GM23248 (cell line): ENCODE results near the gene POFUT2. TPM values are rescaled to one million over a fixed set of nuclear protein-coding genes. Genes with fewer than 3 reads are reported as not detected.

Experiments used
- DNase-seq: peaks from one replicate; pipeline ENCODE4 v3.0.0-alpha.2; 2015
- H2AFZ ChIP-seq: fragments of 200-600 bp; sonication (generic); 2 replicates; pipeline ENCODE4 v1.6.1; 2016; ENCODE audit warnings: antibody characterized with exemption
- H3F3A ChIP-seq: fragments of 200-600 bp; sonication (generic); 2 replicates; pipeline ENCODE4 v1.6.1; 2016; ENCODE audit warnings: mild to moderate bottlenecking, antibody characterized with exemption, mixed run types; ENCODE audit not compliant: insufficient read depth
- H3K27ac ChIP-seq: fragments of 200-600 bp; sonication (generic); 2 replicates; pipeline ENCODE4 v1.5.1; 2016; ENCODE audit warnings: mild to moderate bottlenecking
- H3K27me3 ChIP-seq: fragments of 200-600 bp; sonication (generic); replicated peaks from 2 replicates; pipeline ENCODE4 v1.6.1; 2016; ENCODE audit warnings: mild to moderate bottlenecking; ENCODE audit not compliant: insufficient read depth
- H3K36me3 ChIP-seq: fragments of 200-600 bp; sonication (generic); 2 replicates; pipeline ENCODE4 v1.6.1; 2016; ENCODE audit warnings: low read depth, mild to moderate bottlenecking
- H3K4me1 ChIP-seq: fragments of 200-600 bp; sonication (generic); 2 replicates; pipeline ENCODE4 v1.6.1; 2016; ENCODE audit warnings: mild to moderate bottlenecking; ENCODE audit not compliant: insufficient read depth
- H3K4me2 ChIP-seq: fragments of 200-600 bp; sonication (generic); one replicate; pipeline ENCODE4 v1.6.1; 2016; ENCODE audit warnings: mild to moderate bottlenecking; ENCODE audit not compliant: unreplicated experiment
- H3K4me3 ChIP-seq: fragments of 200-600 bp; sonication (generic); 2 replicates; pipeline ENCODE4 v1.5.1; 2016; ENCODE audit warnings: mild to moderate bottlenecking
- H3K79me2 ChIP-seq: fragments of 200-600 bp; sonication (generic); 2 replicates; pipeline ENCODE4 v1.6.1; 2016; ENCODE audit warnings: mild to moderate bottlenecking; ENCODE audit not compliant: insufficient read depth
- H3K9ac ChIP-seq: fragments of 200-600 bp; sonication (generic); 2 replicates; pipeline ENCODE4 v1.6.1; 2016; ENCODE audit warnings: mild to moderate bottlenecking
- H3K9me2 ChIP-seq: fragments of 200-600 bp; sonication (generic); 2 replicates; pipeline ENCODE4 v1.6.1; 2016; ENCODE audit warnings: mixed run types, mild to moderate bottlenecking, moderate library complexity; ENCODE audit not compliant: insufficient read depth
- H3K9me3 ChIP-seq: fragments of 200-600 bp; sonication (generic); one replicate; pipeline ENCODE4 v1.6.1; 2017; ENCODE audit warnings: low read depth
- H4K20me1 ChIP-seq: fragments of 200-600 bp; sonication (generic); 2 replicates; pipeline ENCODE4 v1.6.0; 2016; ENCODE audit not compliant: insufficient read depth
- EZH2 ChIP-seq: fragments of 200-600 bp; sonication (generic); IDR thresholded peaks from 2 replicates; pipeline ENCODE4 v1.6.1; 2018; ENCODE audit warnings: antibody characterized with exemption, mild to moderate bottlenecking; ENCODE audit not compliant: insufficient read depth, poor library complexity, severe bottlenecking
- EZH2phosphoT487 ChIP-seq: fragments of 200-600 bp; sonication (generic); IDR thresholded peaks from 2 replicates; pipeline ENCODE4 v1.6.1; 2018; ENCODE audit warnings: antibody characterized with exemption, moderate library complexity, mild to moderate bottlenecking, low read depth; ENCODE audit not compliant: insufficient read depth
- WGBS, 2 experiments: methylation state at CpG; one replicate each; pipeline ENCODE4 v1.1.6; 2015 to 2017; ENCODE audit warnings: low lambda C conversion rate in 2 of 2, low coverage in 1 of 2; ENCODE audit errors: missing lambda C conversion rate in 2 of 2; 5-methylcytosine and 5-hydroxymethylcytosine counted together
- in situ Hi-C: fragments of 300-500 bp; cut with MboI; formaldehyde crosslinking; loops from 2 replicates; pipeline ENCODE4 v1.15.0; 2020
- polyA plus RNA-seq: library from polyadenylated mRNA; unstranded; fragments of >200 nt; fragmentation: Nextera tagmentation; extraction: Ambion mirVana; gene quantifications from 2 replicates; pipeline ENCODE4 v1.2.1, GENCODE V29; 2016
- total RNA-seq: library from RNA; depleted of rRNA; stranded (reverse); fragments of >200 nt; shearing (Covaris generic); gene quantifications from 2 replicates; pipeline ENCODE4 v1.2.3, GENCODE V29; 2014

POFUT2 gene
- total and polyA plus RNA-seq, 2 experiments from 2014 or later, result 30.1 to 48.2 TPM

- Histone ChIP-seq H3K4me3 (no peak overlapping the region), H3K27me3 (no peaks in the 10 kb centered on the region), H3K27ac (no peak overlapping the region), H3K4me2 (no peak overlapping the region), H2AFZ (no peak overlapping the region), H3K9ac (no peak overlapping the region), H3K9me2 (no peaks in the 10 kb centered on the region), H4K20me1 (no peaks in the 10 kb centered on the region; the same call in 1 of the 2 replicates), H3K36me3 (peaks cover 51% of the 10 kb centered on the region), H3F3A (no peaks in the 10 kb centered on the region), H3K9me3 (no peaks in the 10 kb centered on the region), H3K4me1 (no peaks in the 10 kb centered on the region), H3K79me2 (peaks cover 91% of the 10 kb centered on the region)
- WGBS, 2 experiments, result 82 to 84% methylated on average over 25 of the region's 25 CpGs
- TF ChIP-seq EZH2 (no peak), EZH2phosphoT487 (no peak)
- no peak for DNase-seq
- in situ Hi-C loops, result loop anchor here (25.0 kb wide), 1 partner anchor 558 kb away; no protein-coding TSS in a partner anchor
Measured at GRCh38 chr21:45279446-45280177, 8.1 kb downstream of the POFUT2 start.

GRCh38 chr21:45278156-45278911 lies 9.4 kb downstream of the POFUT2 start:
- Histone ChIP-seq H3K27ac (no peak overlapping the region), H3K79me2 (peaks cover 91% of the 10 kb centered on the region), H3F3A (0 out of 2 replicates have a peak, but pooled peaks cover 10% of the 10 kb centered on the region), H3K36me3 (peaks cover 55% of the 10 kb centered on the region), H3K27me3 (no peaks in the 10 kb centered on the region), H3K9me2 (no peaks in the 10 kb centered on the region), H3K9me3 (no peaks in the 10 kb centered on the region), H4K20me1 (peaks cover 10% of the 10 kb centered on the region; the same call in 1 of the 2 replicates), H2AFZ (no peak overlapping the region), H3K9ac (no peak overlapping the region), H3K4me1 (no peaks in the 10 kb centered on the region), H3K4me2 (no peak overlapping the region), H3K4me3 (no peak overlapping the region)
- 94 to 96% methylated on average over 27 of the region's 27 CpGs for WGBS, 2 experiments
- TF ChIP-seq EZH2 (no peak), EZH2phosphoT487 (no peak)
- in situ Hi-C loops, result loop anchor here (25.0 kb wide), 1 partner anchor 559 kb away; no protein-coding TSS in a partner anchor
- no peak for DNase-seq

- no peak overlapping the region for H3K4me2 ChIP-seq
- WGBS, 2 experiments, result 93% methylated on average over 43 to 48 of the region's 48 CpGs
- H2AFZ ChIP-seq, result no peak overlapping the region
- H3K9me2 ChIP-seq, result no peaks in the 10 kb centered on the region
- H3K4me1 ChIP-seq, result no peaks in the 10 kb centered on the region
- peaks cover 64% of the 10 kb centered on the region for H3K36me3 ChIP-seq
- H3K4me3 ChIP-seq, result no peak overlapping the region
- in situ Hi-C loops, result loop anchor here (25.0 kb wide), 1 partner anchor 560 kb away; no protein-coding TSS in a partner anchor
- peaks cover 18% of the 10 kb centered on the region for H4K20me1 ChIP-seq
- H3K9me3 ChIP-seq, result no peaks in the 10 kb centered on the region
- DNase-seq, result no peak
- TF ChIP-seq EZH2phosphoT487 (no peak), EZH2 (no peak)
- no peak overlapping the region for H3K9ac ChIP-seq
- H3K27ac ChIP-seq, result no peak overlapping the region
- peaks cover 94% of the 10 kb centered on the region for H3K79me2 ChIP-seq
- 0 out of 2 replicates have a peak, but pooled peaks cover 11% of the 10 kb centered on the region for H3F3A ChIP-seq
- H3K27me3 ChIP-seq, result no peaks in the 10 kb centered on the region
Measured at GRCh38 chr21:45277101-45278045, 10.3 kb downstream of the POFUT2 start.
